GM21717 (cell line): Measurements from ENCODE around the gene VPREB1.
"Not testable (repeated sequence)": the region's sequence is repeated elsewhere in the genome, so short reads cannot be mapped to it uniquely, and the experiment has no call there.

Source experiments
- ATAC-seq: cut with Tn5 transposase; IDR thresholded peaks from one replicate; pipeline ENCODE4 v1.9.1; 2021; ENCODE audit warnings: mild to moderate bottlenecking, moderate library complexity; ENCODE audit not compliant: unreplicated experiment

The VPREB1 gene

DNA sequence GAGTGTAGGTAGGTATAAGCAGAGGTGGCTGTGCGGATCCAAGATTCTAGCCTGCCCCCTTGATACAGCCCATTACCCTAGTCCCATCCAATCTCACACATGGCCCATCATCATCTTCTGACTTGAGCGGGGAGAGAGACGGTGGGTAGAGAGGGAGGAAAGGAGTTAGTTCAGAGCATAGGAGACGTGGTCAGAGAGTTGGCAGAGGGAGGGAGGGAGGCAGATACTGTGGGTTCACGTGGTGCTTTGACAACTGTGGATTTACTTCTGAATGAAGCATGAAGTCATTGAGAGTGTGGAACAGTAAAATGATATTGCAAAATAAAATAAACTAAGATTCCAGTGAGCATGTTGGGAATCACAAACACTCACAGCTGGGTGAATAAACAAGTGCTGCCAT is 31.4 kb upstream of the VPREB1 start:
- ATAC-seq: no peak

DNA sequence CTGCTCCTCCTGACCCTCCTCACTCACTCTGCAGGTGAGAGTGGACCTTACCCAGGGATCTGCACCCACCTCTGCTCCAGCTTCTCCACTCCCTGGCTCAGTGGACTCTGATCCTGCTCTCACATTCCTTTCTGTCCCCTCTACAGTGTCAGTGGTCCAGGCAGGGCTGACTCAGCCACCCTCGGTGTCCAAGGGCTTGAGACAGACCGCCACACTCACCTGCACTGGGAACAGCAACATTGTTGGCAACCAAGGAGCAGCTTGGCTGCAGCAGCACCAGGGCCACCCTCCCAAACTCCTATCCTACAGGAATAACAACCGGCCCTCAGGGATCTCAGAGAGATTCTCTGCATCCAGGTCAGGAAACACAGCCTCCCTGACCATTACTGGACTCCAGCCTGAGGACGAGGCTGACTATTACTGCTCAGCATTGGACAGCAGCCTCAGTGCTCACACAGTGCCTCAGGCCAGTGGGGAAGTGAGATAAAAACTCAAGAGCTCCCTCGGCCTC is 29.7 kb upstream of the VPREB1 start:
- no peak for ATAC-seq

DNA sequence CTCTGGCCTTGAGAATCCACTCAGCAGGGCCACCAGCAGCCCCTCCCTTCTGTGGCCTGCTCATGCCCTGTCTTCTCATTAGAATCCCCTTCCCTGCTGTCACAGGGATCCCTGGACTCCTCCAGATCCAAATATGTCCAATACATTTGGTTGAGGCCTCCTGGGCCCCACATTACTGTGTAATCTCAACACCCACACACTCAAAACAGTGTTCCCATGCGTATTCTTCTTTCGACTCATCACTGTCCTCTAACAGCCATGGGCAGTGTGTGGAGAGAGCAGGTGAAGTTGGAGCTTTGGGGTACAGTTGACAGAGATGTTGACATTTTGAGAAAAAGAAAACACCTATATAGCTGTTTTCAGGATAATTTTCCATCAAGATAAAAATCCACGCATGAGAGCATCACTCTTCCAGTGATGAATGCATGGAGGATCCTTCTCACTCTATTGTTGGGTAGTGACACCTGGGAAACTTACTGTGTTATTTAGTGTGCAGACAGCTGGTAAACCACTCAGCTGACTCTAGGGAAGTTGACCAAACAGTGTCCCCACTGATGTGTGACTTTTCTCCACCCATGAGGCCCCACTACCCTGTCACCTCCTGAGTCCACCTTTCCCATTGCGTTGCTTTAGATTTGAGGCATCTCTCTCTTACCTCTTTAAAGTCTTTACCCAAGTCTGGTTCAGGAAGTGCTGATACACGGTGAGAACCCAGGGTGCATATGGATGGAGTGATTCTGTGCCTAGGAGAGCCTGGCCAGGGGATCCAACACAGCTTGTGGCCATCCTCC is 28.7 kb upstream of the VPREB1 start:
- ATAC-seq: no peak

DNA sequence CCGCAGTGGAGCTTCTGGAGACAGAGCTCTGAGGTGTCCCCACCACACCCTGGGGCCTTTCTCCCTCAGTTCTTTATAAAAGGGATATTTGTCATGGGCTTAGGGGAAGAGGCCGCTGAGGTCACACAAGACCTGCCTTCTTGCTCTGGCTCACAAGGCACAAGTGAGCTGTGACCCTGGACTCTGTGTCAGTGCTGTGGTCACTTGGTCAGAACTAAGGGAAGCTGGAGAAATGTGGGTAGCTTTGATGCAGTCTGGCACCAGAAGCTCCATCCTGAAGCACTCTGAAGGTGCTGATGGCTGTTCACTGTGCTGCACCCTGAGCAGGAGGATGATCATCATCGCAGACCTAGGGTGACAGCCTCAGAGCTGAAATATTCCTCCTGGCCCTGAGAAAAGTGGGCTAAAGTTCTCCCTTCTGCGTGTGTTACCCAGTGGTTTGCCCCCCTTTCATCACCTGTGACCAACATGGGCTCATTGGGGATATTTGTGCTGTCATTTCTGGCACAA is 28.1 kb upstream of the VPREB1 start:
- no peak for ATAC-seq

GRCh38 chr22:22218302-22218701 is 26.3 kb upstream of the VPREB1 start:
- ATAC-seq: no peak

DNA sequence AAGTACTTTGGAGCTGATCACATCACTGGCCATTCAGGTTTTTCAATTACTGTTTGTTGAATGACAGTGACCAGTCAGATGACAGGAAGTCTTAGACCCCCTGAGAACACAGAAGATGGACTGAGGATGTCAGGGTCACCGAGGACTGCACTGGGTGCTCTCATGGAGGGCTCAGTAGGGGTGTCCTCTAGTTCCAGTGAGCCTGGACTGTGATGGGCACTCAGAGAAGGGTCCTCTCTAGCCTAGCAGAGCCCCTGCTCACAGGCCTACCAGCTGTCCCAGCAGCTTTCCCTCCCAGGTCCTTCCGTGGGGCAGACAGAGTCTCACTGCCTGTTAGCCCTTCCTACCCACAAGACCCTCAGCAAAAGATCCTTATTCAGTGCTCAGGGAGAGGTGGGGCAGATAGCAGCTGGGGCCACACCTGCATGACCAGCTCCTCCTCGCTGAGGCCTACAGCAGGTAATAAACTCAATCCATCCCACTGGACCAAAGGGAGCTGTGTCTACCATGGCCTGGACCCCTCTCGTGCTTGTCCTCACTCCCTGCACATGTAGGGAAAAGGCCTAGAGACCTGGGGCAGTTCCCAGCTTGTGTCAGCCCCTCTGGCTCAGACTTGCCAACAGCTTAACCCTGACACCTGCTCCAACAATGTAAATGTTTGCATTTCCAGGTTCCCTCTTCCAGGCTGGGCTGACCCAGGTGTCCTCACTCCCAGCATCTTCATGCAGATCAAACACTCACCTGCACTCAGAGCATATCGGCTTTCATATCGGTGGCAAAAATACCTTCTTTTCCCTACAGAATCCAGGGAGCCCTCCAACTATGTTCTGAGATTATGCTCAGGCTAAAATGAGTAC is 25.2 kb upstream of the VPREB1 start:
- no peak for ATAC-seq

DNA sequence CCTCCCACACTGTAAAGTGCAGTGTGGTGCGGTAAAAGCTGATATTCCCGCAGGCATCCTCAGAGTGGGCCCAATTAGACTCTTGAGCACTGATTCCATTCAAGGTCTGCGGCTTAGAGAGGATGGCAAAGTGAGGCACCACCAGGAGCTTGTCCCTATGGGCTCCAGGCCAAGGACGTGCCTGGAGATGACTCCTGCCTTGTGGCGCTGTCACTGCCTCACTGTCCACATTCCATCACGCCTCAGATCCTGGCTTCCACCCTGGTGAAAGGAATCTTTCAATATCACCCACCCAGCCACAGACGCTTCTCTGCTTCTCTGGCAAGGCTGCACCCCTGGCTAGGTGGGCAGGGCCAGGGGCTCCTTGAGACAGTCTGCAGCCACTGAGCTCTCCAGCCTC is 23.5 kb upstream of the VPREB1 start:
- not testable (repeated sequence) for ATAC-seq

DNA sequence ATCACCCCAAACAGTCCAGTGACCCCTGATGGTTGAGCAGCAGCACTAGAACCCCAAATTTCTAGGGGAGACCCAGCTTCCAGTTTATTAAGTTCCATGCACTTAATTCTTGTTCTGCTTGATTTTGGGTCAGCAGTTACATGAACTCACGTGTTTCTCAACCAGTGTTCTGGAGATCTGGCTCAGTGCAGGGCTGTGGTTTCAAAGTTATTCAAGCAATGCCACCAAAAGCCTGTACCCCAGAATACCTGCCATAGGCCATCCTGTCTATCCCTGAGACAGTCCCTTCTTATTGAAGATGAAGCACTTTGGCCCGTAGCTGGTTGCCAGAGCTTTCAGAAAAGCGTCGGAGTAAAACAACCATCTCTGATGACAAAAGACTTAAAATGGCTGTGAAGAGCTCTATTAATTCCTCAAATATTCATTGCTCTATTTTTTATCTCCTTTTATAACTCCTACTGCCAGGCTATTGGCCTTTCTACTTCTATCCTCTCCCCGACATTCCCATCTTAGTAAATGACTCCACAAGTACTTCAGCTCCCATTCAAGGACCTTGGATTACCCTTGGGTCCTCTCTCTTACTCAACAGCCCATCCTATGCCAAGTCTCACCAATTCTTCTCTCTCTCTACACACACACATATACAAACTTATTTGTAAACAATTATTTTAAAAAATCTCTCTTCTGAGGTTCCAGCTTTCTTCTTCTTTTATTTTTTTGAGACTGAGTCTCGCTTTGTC is 18.0 kb upstream of the VPREB1 start:
- no peak for ATAC-seq

DNA sequence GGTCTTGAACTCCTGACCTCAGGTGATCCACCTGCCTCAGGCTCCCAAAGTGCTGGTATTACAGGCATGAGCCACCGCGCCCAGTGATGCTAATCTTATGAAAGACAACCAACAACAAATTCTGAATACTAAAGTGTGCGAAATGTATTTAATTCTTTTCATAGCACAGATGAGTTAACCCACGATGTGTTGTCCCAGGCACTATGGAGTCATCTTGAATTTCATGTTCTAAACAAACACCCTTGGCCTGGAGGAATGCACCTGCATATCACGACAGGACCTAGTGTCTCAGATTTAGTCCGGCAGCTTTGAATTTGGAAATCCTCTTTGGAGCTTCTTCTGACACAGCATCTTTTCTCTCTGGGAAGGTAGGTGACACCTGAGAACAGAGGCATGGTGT is 16.2 kb upstream of the VPREB1 start:
- no peak for ATAC-seq

DNA sequence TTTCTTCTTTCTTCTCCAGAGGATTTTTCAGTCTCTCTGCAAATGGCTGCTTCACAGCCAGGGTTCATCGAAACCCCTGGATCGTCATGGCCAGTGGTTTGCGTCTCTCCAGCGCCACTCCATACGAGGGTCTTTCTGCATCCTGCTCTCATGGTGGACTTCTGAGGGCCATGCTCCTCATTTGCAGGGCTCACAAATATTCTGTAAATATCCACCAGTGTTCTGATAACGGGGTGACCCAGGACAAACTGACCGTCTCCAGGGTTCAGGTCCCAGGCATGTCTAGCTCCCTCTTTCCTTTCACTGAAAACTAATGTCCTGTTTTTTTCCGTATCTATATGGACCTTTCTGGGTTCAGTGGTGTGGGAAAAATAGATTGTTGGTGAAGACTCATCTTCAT is 15.7 kb upstream of the VPREB1 start:
- no peak for ATAC-seq

- no peak for ATAC-seq
These were observed 14.7 kb upstream of the VPREB1 start for GRCh38 chr22:22229683-22230420.

DNA sequence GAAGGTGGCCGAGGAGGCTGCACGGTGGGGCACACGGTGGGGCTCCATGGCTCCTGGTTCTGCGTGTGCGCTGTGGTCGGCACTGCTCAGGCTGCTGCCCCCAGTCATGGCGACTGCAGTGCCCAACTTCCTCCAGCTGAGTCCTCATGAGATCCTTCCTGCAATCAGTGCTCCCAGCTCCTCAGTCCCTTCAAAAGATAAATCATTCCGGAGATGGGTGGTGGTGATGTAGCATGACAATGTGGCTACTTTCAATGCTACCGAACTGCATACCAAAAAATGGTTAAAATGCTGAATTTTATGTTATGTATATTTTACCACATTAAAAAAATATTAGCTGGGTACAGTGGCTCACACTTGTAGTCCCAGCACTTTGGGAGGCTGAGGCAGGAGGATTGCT is 14.1 kb upstream of the VPREB1 start:
- ATAC-seq: no peak

DNA sequence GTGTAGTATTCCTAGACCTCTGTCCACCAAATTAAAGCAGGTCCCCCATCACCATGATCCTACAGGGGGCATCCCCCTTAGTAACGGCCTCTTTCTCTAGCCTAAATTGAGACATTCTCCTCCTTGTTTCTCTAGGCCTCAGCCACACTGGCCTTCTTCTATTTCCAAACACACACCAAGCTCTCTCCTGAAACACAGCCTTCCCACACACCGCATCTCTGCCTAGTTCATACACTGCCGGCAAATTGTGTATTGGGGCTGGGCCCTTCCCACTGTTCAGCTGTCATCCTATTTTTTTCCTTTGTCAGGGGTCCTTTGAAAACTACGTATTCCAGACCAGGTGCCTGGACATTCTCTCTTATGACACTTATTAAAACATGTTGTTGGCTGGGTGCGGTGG is 11.5 kb upstream of the VPREB1 start:
- no peak for ATAC-seq

GRCh38 chr22:22235558-22235957 is 9.0 kb upstream of the VPREB1 start:
- no peak for ATAC-seq

DNA sequence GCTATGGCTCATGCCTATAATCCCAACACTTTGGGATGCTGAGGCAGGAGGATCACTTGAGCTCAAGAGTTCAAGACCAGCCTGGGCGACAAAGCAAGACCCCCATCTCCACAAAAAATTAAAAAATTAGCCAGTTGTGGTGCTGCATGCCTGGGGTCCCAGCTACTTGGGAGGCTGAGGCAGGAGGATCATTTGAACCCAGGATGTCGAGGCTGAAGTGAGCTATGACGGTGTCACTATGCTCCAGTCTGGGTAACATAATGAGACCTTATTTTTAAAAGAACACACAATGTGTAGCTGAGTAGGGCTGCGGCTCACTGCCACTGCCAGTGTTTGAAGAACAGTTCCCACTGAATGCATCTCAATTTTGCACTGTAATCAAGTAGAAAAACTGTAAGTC is 7.1 kb upstream of the VPREB1 start:
- ATAC-seq: no peak

GRCh38 chr22:22239311-22239939 is 5.2 kb upstream of the VPREB1 start:
- no peak for ATAC-seq

DNA sequence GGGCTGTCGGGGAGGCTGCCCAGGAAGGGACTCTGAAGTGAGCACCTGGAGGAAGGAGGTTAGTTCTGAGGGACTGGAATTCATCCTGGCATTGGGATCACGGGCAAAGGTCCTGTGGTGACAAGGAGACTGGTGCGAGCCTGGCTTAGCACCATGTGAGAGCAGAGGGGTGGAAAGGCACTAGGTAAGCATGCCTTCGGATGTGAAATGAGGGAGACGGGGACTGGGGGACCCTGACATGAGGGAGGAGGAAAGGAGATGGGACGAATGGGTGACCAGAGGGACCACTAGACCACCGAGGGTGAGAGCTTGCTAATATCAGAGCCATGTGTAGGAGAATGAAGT is 3.1 kb upstream of the VPREB1 start:
- ATAC-seq: no peak

DNA sequence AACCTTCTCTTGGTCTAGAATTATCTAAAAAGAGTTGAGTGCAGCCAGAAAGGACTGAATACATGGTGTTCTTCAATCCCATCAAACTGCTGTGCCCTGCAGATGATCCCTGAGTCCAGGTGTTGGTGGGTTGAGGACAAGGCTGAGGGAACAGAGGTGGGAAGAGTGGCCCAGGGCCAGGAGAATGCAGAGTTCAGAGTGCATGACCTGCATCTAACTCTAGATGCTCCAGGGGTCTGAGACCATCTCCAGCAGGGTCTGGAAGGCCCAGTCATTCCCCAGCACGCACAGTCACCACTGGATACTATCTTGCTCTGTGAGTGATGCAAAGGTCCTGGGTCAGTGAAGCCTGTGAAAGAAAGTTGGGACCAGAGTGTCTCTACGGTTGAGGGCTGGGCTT is 2.1 kb upstream of the VPREB1 start:
- ATAC-seq: no peak

GRCh38 chr22:22243033-22243680 is 1.4 kb upstream of the VPREB1 start:
- ATAC-seq: no peak
